ENCODE measurements around the gene PWP1.

PWP1 gene

GRCh38 chr12:107736914-107737313 is 51.3 kb downstream of the PWP1 start:
- no peak for DNase-seq

- DNase-seq: no peak
Observed at GRCh38 chr12:107748472-107748871, 62.9 kb downstream of the PWP1 start.

- DNase-seq: no peak
Observed at GRCh38 chr12:107749083-107749482, 63.5 kb downstream of the PWP1 start.

DNA sequence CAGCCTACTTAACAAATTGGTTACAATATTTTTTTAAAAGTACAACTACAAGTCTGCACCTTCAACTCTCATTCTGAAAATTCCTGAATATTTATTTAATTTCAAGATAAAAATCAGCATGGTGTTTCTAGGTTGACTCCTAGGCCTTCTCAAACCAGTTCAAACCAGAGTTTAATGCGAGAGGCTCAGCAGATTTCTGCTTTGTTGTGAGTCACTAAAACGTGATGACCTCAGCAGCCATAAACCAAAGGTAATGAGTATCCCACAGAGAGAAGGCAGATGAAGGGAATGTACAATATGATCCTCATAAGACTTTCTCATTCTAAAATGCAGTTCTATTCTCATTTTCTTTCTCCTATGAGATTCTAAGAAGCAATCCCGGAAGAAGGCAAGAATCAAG is 73.8 kb downstream of the PWP1 start:
- no peak for DNase-seq

DNA sequence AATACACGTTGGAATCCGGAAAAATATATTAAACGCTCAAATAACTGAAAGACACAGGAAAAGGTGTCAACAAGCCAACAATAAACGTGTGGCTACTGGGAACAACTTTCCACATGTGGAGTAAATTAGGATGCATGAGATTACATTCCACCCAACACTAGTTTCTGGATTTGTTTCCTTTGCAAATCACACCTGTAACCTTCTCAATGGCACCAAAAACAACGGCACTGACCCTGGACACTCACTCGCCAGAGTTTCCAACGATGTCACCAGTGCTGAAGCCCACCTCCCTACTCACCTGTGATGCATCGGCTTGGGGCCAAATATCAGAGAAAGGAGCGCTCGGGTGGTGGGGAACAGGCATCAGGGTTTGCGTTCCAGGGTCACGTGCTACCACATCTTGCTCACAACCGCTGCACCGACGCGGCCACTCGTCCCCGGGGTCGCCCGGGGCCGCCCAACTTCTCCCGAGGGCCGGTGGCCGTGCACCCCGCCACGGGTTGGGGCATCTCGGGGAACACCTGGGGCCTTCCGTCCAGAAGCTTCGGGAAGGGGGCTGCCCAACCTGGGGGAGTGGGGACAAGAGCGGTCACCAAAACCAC is 74.7 kb downstream of the PWP1 start:
- no peak for DNase-seq

DNA sequence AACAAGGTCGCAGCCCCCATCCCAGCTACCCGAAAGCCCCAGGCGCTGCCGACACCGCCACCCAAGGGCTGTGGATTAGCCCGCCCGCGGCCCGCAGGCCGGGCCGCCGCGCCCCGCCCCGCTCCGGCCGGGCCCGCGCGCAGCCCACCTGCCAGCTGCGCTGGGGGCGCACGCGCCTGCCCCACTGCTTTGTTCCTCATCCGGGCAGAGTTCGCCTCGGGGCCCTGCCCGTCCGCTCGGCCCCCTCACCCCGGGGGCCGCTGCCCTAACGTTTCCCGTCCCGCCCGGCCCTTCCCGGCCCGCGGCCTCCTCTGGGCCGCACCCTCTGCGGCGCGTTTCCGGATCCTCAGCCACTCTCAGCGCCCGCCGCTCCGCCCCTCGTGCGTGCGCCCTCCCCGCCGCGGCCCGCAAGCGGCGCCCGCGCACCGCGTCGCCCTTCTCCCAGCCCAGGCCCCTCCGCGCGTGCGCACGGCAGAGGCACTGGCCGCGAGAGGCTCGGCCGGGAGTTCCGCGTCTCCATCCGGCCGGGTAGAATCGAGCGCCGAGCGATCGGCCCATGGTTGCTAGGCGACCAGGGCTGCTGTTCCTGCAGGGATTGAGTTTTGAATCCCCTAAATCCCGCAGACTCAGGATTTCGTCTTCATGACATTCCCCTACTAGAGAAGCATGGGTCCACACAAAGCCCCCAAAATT is 75.4 kb downstream of the PWP1 start, which contains the start of gene PRDM4:
PRDM4 (minus strand) TSS at position 329 of the 693 bp plus-strand sequence. CDS start 622 bp downstream, outside the sequence.
- DNase-seq: peak; percentile 97

DNA sequence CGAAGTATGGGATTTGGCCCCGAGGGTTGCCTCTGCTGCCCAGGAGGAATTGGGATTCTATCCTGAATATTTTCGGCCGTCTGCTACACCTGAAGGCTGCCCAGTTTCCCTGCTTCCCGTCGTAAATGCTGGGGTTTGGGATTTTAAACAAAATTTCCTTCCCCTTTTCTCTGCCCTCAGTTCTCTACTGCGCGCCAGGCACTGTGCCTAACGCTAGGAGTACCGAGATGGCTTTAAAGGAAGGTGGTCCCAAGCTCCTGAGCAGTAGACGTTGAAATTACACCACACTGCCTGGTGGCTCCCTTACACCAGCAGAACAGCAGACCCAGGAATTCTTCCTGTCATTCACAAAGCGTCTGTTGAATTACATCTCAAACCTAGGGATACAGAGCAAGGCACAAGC is 75.9 kb downstream of the PWP1 start:
- no peak for DNase-seq

All from right hindlimb (tissue), 1 donor.